ENCODE data around the gene CSKMT. TPM values are rescaled to one million over a fixed set of nuclear protein-coding genes. Genes with fewer than 3 reads are reported as not detected.
"Not testable (repeated sequence)": the region's sequence is repeated elsewhere in the genome, so short reads cannot be mapped to it uniquely, and the experiment has no call there.

CSKMT gene
- total RNA-seq, 1 donor from 2014 or later = 4.7 TPM

DNA sequence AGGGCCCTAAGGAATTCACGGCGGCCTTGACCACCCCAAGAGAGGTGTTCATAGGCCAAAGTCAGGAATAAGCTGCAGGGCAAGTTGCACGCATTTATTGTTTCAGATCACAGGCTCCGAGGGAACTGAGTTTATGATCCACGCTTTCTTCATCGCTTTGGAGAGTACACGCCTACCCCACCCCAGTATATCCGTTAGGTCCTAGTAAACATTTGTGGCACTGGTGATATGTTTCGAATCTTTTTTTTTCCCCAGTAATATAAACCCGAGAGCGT is 19.5 kb upstream of the CSKMT start:
- Histone ChIP-seq H3K9ac (ENCODE audit: low read depth in 1 of 3, low read length in 3 of 3) (peak overlapping the region; percentile 94 to 97 (median 96)), H3K36me3 (ENCODE audit: control insufficient read depth in 3 of 3, insufficient read depth in 3 of 3, low read length in 3 of 3) (peaks cover 25 to 39% (median 26%) of the 10 kb centered on the region in 3 donors), H3K4me3 (ENCODE audit: low read length in 3 of 3) (peak overlapping the region; percentile 94 to 98 (median 96)), H3K9me3 (ENCODE audit: control insufficient read depth in 3 of 3, low read length in 3 of 3) (no peaks in the 10 kb centered on the region), H3K4me1 (ENCODE audit: control insufficient read depth in 3 of 3, insufficient read depth in 3 of 3, low read length in 3 of 3) (peaks cover 23 to 32% (median 24%) of the 10 kb centered on the region in 3 donors), H3K27ac (ENCODE audit: low read depth, low read length) (peak overlapping the region; percentile 92), H3K27me3 (ENCODE audit: control insufficient read depth in 3 of 3, insufficient read depth in 3 of 3, low read length in 3 of 3) (no peaks in the 10 kb centered on the region)

DNA sequence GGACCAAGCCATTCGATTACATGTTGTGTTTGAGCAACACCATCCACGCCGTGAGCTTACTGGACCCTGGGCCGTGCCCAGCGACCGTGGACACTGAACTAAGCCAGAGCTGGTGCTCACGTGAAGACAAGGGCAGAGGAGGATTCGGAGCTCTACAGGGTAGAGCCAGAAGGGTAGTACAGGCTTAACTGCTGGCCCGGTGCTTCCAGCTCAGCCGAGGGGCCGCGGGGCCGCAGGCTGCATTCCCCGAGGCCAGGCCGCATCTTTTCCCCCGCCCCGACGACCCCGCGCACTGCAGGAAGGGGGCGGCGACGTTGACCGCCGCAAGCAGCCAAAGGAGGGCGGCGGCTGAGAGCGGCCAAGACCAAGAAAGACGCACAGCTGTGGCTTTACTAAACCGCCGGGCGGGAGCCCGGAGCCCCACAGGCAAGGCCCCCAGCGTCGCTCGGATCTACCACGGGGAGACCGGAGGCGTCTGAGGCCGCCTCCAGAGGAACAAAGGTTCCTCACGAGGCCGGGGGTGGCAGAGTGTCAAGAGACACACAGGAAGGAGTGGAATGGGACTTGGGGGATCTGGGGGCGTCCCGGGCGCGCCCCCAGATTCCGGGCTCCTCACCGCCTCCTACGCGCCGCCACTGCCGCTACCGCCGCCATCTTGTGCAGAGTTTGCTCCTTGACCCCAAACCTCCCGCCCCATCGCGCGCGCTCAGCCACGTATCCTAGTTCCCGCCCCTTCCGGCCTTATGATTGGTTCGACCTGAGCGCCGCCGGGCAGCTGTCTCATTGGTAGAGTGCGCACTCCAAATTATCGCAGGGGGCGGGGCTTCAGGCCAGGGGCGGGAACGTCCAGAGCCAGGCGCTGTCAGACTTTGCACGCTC is 18.9 kb upstream of the CSKMT start, which contains the start of gene GANAB:
TSS of gene GANAB (minus strand) at position 668 of the 879 bp plus-strand sequence. CDS start at position 654, 14 bp downstream.
- peaks cover 23 to 32% (median 24%) of the 10 kb centered on the region in 3 donors for H3K4me1 ChIP-seq (ENCODE audit: control insufficient read depth in 3 of 3, insufficient read depth in 3 of 3, low read length in 3 of 3)
- H3K27me3 ChIP-seq (ENCODE audit: control insufficient read depth in 3 of 3, insufficient read depth in 3 of 3, low read length in 3 of 3) = no peaks in the 10 kb centered on the region
- H3K27ac ChIP-seq (ENCODE audit: low read depth, low read length) = peak within 1 kb of the TSS; percentile 92
- H3K9ac ChIP-seq (ENCODE audit: low read depth in 1 of 3, low read length in 3 of 3) = peak within 1 kb of the TSS; percentile 94 to 97 (median 96)
- peak within 1 kb of the TSS; percentile 94 to 98 (median 96) for H3K4me3 ChIP-seq (ENCODE audit: low read length in 3 of 3)
- peaks cover 25 to 39% (median 26%) of the 10 kb centered on the region in 3 donors for H3K36me3 ChIP-seq (ENCODE audit: control insufficient read depth in 3 of 3, insufficient read depth in 3 of 3, low read length in 3 of 3)
- no peaks in the 10 kb centered on the region for H3K9me3 ChIP-seq (ENCODE audit: control insufficient read depth in 3 of 3, low read length in 3 of 3)

GRCh38 chr11:62646825-62647608 is 18.1 kb upstream of the CSKMT start:
- Histone ChIP-seq H3K27ac (ENCODE audit: low read depth, low read length) (peak overlapping the region; percentile 1), H3K27me3 (ENCODE audit: control insufficient read depth in 3 of 3, insufficient read depth in 3 of 3, low read length in 3 of 3) (no peaks in the 10 kb centered on the region), H3K9ac (ENCODE audit: low read depth in 1 of 3, low read length in 3 of 3) (peak overlapping the region; percentile 20 to 60 (median 29)), H3K36me3 (ENCODE audit: control insufficient read depth in 3 of 3, insufficient read depth in 3 of 3, low read length in 3 of 3) (peaks cover 25 to 39% (median 26%) of the 10 kb centered on the region in 3 donors), H3K9me3 (ENCODE audit: control insufficient read depth in 3 of 3, low read length in 3 of 3) (no peaks in the 10 kb centered on the region), H3K4me1 (ENCODE audit: control insufficient read depth in 3 of 3, insufficient read depth in 3 of 3, low read length in 3 of 3) (peaks cover 27 to 36% (median 29%) of the 10 kb centered on the region in 3 donors), H3K4me3 (ENCODE audit: low read length in 3 of 3) (peak overlapping the region; percentile 56 to 60 (median 59))

GRCh38 chr11:62647609-62648005 is 17.5 kb upstream of the CSKMT start:
- H3K9ac ChIP-seq (ENCODE audit: low read depth in 1 of 3, low read length in 3 of 3) = no peak overlapping the region
- no peaks in the 10 kb centered on the region for H3K27me3 ChIP-seq (ENCODE audit: control insufficient read depth in 3 of 3, insufficient read depth in 3 of 3, low read length in 3 of 3)
- no peak overlapping the region for H3K4me3 ChIP-seq (ENCODE audit: low read length in 3 of 3)
- no peak overlapping the region for H3K27ac ChIP-seq (ENCODE audit: low read depth, low read length)
- H3K36me3 ChIP-seq (ENCODE audit: control insufficient read depth in 3 of 3, insufficient read depth in 3 of 3, low read length in 3 of 3) = peaks cover 25 to 38% (median 26%) of the 10 kb centered on the region in 3 donors
- no peaks in the 10 kb centered on the region for H3K9me3 ChIP-seq (ENCODE audit: control insufficient read depth in 3 of 3, low read length in 3 of 3)
- peaks cover 33 to 40% (median 35%) of the 10 kb centered on the region in 3 donors for H3K4me1 ChIP-seq (ENCODE audit: control insufficient read depth in 3 of 3, insufficient read depth in 3 of 3, low read length in 3 of 3)

- H3K9ac ChIP-seq (ENCODE audit: low read depth in 1 of 3, low read length in 3 of 3) = no peak overlapping the region
- H3K27ac ChIP-seq (ENCODE audit: low read depth, low read length) = no peak overlapping the region
- H3K9me3 ChIP-seq (ENCODE audit: control insufficient read depth in 3 of 3, low read length in 3 of 3) = no peaks in the 10 kb centered on the region
- no peaks in the 10 kb centered on the region for H3K27me3 ChIP-seq (ENCODE audit: control insufficient read depth in 3 of 3, insufficient read depth in 3 of 3, low read length in 3 of 3)
- H3K36me3 ChIP-seq (ENCODE audit: control insufficient read depth in 3 of 3, insufficient read depth in 3 of 3, low read length in 3 of 3) = peaks cover 25 to 33% (median 26%) of the 10 kb centered on the region in 3 donors
- H3K4me1 ChIP-seq (ENCODE audit: control insufficient read depth in 3 of 3, insufficient read depth in 3 of 3, low read length in 3 of 3) = peaks cover 34 to 44% (median 39%) of the 10 kb centered on the region in 3 donors
- no peak overlapping the region for H3K4me3 ChIP-seq (ENCODE audit: low read length in 3 of 3)
Measured at GRCh38 chr11:62648185-62648966, 16.7 kb upstream of the CSKMT start.

- Histone ChIP-seq H3K9me3 (ENCODE audit: control insufficient read depth in 3 of 3, low read length in 3 of 3) (no peaks in the 10 kb centered on the region), H3K4me1 (ENCODE audit: control insufficient read depth in 3 of 3, insufficient read depth in 3 of 3, low read length in 3 of 3) (peaks cover 34 to 44% (median 42%) of the 10 kb centered on the region in 3 donors), H3K27ac (ENCODE audit: low read depth, low read length) (no peak overlapping the region), H3K27me3 (ENCODE audit: control insufficient read depth in 3 of 3, insufficient read depth in 3 of 3, low read length in 3 of 3) (no peaks in the 10 kb centered on the region), H3K36me3 (ENCODE audit: control insufficient read depth in 3 of 3, insufficient read depth in 3 of 3, low read length in 3 of 3) (peaks cover 25 to 33% (median 26%) of the 10 kb centered on the region in 3 donors), H3K4me3 (ENCODE audit: low read length in 3 of 3) (no peak overlapping the region), H3K9ac (ENCODE audit: low read depth in 1 of 3, low read length in 3 of 3) (no peak overlapping the region)
Measured at GRCh38 chr11:62648967-62649364, 16.1 kb upstream of the CSKMT start.

- H3K9me3 ChIP-seq (ENCODE audit: control insufficient read depth in 3 of 3, low read length in 3 of 3) = no peaks in the 10 kb centered on the region
- H3K4me3 ChIP-seq (ENCODE audit: low read length in 3 of 3) = no peak overlapping the region
- H3K4me1 ChIP-seq (ENCODE audit: control insufficient read depth in 3 of 3, insufficient read depth in 3 of 3, low read length in 3 of 3) = peaks cover 30 to 42% (median 41%) of the 10 kb centered on the region in 3 donors
Measured at GRCh38 chr11:62649486-62649885, 15.6 kb upstream of the CSKMT start.

DNA sequence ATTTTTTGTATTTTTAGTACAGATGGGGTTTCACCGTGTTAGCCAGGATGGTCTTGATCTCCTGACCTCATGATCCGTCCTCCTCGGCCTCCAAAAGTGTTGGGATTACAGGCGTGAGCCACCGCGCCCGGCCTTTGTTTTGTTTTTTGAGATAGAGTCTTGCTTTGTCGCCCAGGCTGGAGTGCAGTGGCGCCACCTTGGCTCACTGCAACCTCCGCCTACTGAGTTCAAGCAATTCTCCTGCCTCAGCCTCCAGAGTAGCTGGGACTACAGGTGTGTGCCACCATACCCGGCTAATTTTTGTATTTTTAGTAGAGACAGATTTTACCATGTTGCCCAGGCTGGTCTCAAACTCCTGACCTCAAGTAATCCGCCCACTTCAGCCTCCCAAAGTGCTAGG is 14.8 kb upstream of the CSKMT start:
- H3K27ac ChIP-seq (ENCODE audit: low read depth, low read length); H3K9ac ChIP-seq (ENCODE audit: low read depth in 1 of 3, low read length in 3 of 3); H3K27me3 ChIP-seq (ENCODE audit: control insufficient read depth in 3 of 3, insufficient read depth in 3 of 3, low read length in 3 of 3); H3K4me3 ChIP-seq (ENCODE audit: low read length in 3 of 3); H3K9me3 ChIP-seq (ENCODE audit: control insufficient read depth in 3 of 3, low read length in 3 of 3): not testable (repeated sequence)
- peaks cover 22% of the 10 kb centered on the region in 3 donors for H3K36me3 ChIP-seq (ENCODE audit: control insufficient read depth in 3 of 3, insufficient read depth in 3 of 3, low read length in 3 of 3)
- H3K4me1 ChIP-seq (ENCODE audit: control insufficient read depth in 3 of 3, insufficient read depth in 3 of 3, low read length in 3 of 3) = peaks cover 25 to 36% (median 35%) of the 10 kb centered on the region in 3 donors

More at GRCh38 chr11:62649486-62649885, 15.6 kb upstream of the CSKMT start:
- no peak overlapping the region for H3K27ac ChIP-seq (ENCODE audit: low read depth, low read length)
- no peak overlapping the region for H3K9ac ChIP-seq (ENCODE audit: low read depth in 1 of 3, low read length in 3 of 3)
- H3K27me3 ChIP-seq (ENCODE audit: control insufficient read depth in 3 of 3, insufficient read depth in 3 of 3, low read length in 3 of 3) = no peaks in the 10 kb centered on the region
- H3K36me3 ChIP-seq (ENCODE audit: control insufficient read depth in 3 of 3, insufficient read depth in 3 of 3, low read length in 3 of 3) = peaks cover 22 to 28% (median 22%) of the 10 kb centered on the region in 3 donors

- Histone ChIP-seq H3K9ac (ENCODE audit: low read depth in 1 of 3, low read length in 3 of 3) (peak overlapping the region; percentile 97 to 99 (median 98)), H3K36me3 (ENCODE audit: control insufficient read depth in 3 of 3, insufficient read depth in 3 of 3, low read length in 3 of 3) (peaks cover 22% of the 10 kb centered on the region in 3 donors), H3K27me3 (ENCODE audit: control insufficient read depth in 3 of 3, insufficient read depth in 3 of 3, low read length in 3 of 3) (no peaks in the 10 kb centered on the region), H3K4me3 (ENCODE audit: low read length in 3 of 3) (peak overlapping the region; percentile 85 to 93 (median 91)), H3K9me3 (ENCODE audit: control insufficient read depth in 3 of 3, low read length in 3 of 3) (no peaks in the 10 kb centered on the region), H3K27ac (ENCODE audit: low read depth, low read length) (peak overlapping the region; percentile 91), H3K4me1 (ENCODE audit: control insufficient read depth in 3 of 3, insufficient read depth in 3 of 3, low read length in 3 of 3) (peaks cover 12 to 23% (median 20%) of the 10 kb centered on the region in 3 donors)
Measured at GRCh38 chr11:62652161-62653006, 12.7 kb upstream of the CSKMT start.

Data from skeletal muscle tissue (tissue), 4 donors.